Nephron (organoid): ENCODE data around the gene AMOTL1.

ENCODE experiments used
- H3K27ac Mint-ChIP-seq, 3 experiments: 2 replicates each; pipeline ENCODE4 v1.8.0; 2020; ENCODE audit warnings: mixed read lengths in 3 of 3, mild to moderate bottlenecking in 2 of 3, moderate library complexity in 1 of 3
- H3K27me3 Mint-ChIP-seq: 2 replicates; pipeline ENCODE4 v1.8.0; 2021; ENCODE audit warnings: low read depth, mild to moderate bottlenecking, moderate library complexity, mixed read lengths
- H3K36me3 Mint-ChIP-seq: 2 replicates; pipeline ENCODE4 v1.8.0; 2020; ENCODE audit warnings: low read depth, mixed read lengths
- H3K4me1 Mint-ChIP-seq: 2 replicates; pipeline ENCODE4 v1.8.0; 2020; ENCODE audit warnings: mixed read lengths
- H3K4me3 Mint-ChIP-seq, 3 experiments: 2 replicates each; pipeline ENCODE4 v1.8.0; 2020; ENCODE audit warnings: mild to moderate bottlenecking in 3 of 3, mixed read lengths in 3 of 3, moderate library complexity in 2 of 3
- H3K9me3 Mint-ChIP-seq: 2 replicates; pipeline ENCODE4 v1.8.0; 2020; ENCODE audit warnings: mixed read lengths
- TF ChIP-seq, protein P1 (sequence below), 3 experiments: fragments of 200-600 bp; sonication (generic); IDR thresholded peaks; one replicate each; pipeline ENCODE4 v1.5.0; 2021; ENCODE audit warnings: antibody characterized with exemption in 3 of 3; ENCODE audit not compliant: unreplicated experiment in 3 of 3

The AMOTL1 gene

DNA sequence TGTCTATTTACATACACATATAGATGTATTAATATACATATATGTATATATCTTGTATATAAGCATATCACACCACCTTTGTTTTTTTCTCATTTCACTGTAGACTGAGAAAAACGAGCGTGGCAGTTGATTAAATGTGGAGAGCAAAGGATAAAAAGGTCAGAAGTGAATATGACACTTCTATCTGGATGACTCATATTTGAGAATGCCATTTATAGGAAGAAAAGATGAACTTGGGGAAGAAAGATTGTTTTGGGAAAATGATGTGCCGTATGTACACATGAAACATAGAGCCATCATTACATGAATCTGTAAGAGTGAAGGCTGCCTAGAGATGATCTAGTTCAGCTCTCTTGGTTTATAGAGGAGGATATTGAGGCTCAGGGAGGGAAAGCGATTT is 28.7 kb downstream of the AMOTL1 start:
- Mint-ChIP-seq H3K27me3 (no peaks in the 10 kb centered on the region), H3K4me3 (no peak overlapping the region), H3K4me1 (peaks cover 45% of the 10 kb centered on the region), H3K9me3 (no peaks in the 10 kb centered on the region), H3K36me3 (peaks cover 18% of the 10 kb centered on the region), H3K27ac (no peak overlapping the region)
- TF ChIP-seq, protein P1, sequence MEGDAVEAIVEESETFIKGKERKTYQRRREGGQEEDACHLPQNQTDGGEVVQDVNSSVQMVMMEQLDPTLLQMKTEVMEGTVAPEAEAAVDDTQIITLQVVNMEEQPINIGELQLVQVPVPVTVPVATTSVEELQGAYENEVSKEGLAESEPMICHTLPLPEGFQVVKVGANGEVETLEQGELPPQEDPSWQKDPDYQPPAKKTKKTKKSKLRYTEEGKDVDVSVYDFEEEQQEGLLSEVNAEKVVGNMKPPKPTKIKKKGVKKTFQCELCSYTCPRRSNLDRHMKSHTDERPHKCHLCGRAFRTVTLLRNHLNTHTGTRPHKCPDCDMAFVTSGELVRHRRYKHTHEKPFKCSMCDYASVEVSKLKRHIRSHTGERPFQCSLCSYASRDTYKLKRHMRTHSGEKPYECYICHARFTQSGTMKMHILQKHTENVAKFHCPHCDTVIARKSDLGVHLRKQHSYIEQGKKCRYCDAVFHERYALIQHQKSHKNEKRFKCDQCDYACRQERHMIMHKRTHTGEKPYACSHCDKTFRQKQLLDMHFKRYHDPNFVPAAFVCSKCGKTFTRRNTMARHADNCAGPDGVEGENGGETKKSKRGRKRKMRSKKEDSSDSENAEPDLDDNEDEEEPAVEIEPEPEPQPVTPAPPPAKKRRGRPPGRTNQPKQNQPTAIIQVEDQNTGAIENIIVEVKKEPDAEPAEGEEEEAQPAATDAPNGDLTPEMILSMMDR (IDR thresholded peaks at IDR 0.05; ENCODE audit: unreplicated experiment in 3 of 3) = no peak

DNA sequence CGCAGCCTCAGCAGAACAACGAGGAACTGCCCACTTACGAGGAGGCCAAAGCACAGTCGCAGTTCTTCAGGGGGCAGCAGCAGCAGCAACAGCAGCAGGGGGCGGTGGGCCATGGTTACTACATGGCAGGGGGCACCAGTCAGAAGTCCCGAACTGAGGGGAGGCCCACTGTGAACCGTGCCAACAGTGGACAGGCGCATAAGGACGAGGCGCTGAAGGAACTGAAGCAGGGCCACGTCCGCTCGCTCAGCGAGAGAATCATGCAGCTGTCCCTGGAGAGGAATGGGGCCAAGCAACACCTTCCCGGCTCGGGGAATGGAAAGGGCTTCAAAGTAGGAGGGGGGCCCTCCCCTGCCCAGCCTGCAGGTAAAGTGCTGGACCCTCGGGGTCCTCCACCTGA is 31.6 kb downstream of the AMOTL1 start:
- Mint-ChIP-seq H3K9me3 (no peaks in the 10 kb centered on the region), H3K36me3 (peaks cover 33% of the 10 kb centered on the region), H3K4me1 (peaks cover 32% of the 10 kb centered on the region), H3K27ac (no peak overlapping the region), H3K27me3 (no peaks in the 10 kb centered on the region), H3K4me3 (no peak overlapping the region)
- TF ChIP-seq, protein P1 (IDR thresholded peaks at IDR 0.05; ENCODE audit: unreplicated experiment in 3 of 3) = no peak

DNA sequence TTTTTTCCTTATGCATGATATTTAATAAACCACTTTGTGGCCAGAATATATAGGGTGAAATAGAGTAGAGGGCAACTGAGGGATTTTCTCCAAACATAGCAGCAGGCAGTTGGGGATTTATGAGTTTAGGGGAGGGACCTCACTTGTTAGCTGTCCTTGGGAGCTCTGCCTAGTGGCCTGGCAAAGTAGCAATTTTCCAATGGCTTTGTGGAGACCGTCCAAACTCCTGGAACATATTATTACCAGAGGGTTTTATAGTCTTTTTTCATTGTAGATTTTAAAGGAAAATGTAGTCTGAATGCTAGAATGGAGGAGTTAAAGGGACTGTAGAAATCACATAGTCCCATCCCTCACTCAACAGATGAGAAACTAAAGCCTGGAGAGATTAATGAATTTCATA is 32.3 kb downstream of the AMOTL1 start:
- Mint-ChIP-seq H3K4me3 (no peak overlapping the region), H3K4me1 (peaks cover 27% of the 10 kb centered on the region), H3K36me3 (peaks cover 37% of the 10 kb centered on the region), H3K27ac (peak overlapping the region in 2 of 3 experiments; percentile 2 to 38), H3K27me3 (no peaks in the 10 kb centered on the region), H3K9me3 (no peaks in the 10 kb centered on the region)
- TF ChIP-seq, protein P1 (IDR thresholded peaks at IDR 0.05; ENCODE audit: unreplicated experiment in 3 of 3) = no peak

DNA sequence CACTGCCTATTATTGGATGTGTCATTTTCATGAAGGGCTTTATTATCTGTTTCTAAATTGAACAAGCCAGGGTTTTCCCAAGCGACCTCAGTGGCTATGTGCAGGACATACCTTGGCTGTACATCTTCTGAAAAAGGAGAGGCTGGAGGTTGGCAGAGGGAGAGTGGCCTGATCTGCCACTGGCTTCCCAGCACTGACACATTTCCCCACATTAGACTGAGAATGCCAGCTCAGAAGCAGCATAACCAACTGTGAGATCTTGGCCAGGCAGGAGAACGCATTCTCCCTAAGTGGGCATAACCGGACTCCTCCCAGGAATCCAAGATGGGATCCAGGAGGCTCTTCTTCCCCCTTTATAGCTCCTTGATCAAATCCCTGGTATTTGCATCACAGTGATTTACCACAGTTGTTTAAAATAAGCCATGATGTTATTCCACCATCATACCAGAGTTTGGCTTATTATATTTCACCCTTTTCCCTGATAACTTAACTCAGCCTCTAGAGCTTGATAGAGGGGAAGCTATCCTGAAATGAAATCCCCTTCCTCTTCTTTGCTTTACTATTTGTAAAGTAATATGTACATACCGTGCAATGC is 33.8 kb downstream of the AMOTL1 start:
- no peak overlapping the region for H3K27ac Mint-ChIP-seq
- H3K27me3 Mint-ChIP-seq = no peaks in the 10 kb centered on the region
- H3K4me1 Mint-ChIP-seq = peaks cover 39% of the 10 kb centered on the region
- no peak overlapping the region for H3K4me3 Mint-ChIP-seq
- TF ChIP-seq, protein P1 (IDR thresholded peaks at IDR 0.05; ENCODE audit: unreplicated experiment in 3 of 3) = no peak
- peaks cover 52% of the 10 kb centered on the region for H3K36me3 Mint-ChIP-seq
- H3K9me3 Mint-ChIP-seq = no peaks in the 10 kb centered on the region

DNA sequence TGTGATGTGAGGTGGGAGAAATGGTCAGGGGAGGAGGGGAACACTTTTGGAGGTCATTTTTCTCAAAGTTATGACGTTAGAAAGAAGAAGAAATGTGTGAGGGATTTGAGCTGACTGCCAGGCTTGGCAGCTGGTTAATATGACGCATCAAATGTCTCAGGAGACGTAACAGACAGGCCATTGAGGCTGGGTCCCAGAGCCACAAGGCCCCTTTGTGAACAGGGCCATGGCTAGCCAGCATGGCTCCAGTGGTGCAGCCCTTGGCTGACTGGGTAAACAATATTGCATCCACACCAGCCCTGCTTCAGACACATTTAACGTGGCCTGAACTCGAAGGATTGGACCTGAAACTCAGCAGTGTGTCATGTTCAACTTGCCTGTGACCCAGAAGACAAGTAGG is 34.3 kb downstream of the AMOTL1 start:
- H3K4me3 Mint-ChIP-seq = no peak overlapping the region
- H3K36me3 Mint-ChIP-seq = peaks cover 54% of the 10 kb centered on the region
- H3K9me3 Mint-ChIP-seq = no peaks in the 10 kb centered on the region
- H3K4me1 Mint-ChIP-seq = peaks cover 42% of the 10 kb centered on the region
- no peaks in the 10 kb centered on the region for H3K27me3 Mint-ChIP-seq
- no peak overlapping the region for H3K27ac Mint-ChIP-seq
- TF ChIP-seq, protein P1 (IDR thresholded peaks at IDR 0.05; ENCODE audit: unreplicated experiment in 3 of 3) = no peak

GRCh38 chr11:94803491-94803890 is 35.3 kb downstream of the AMOTL1 start:
- Mint-ChIP-seq H3K4me1 (peaks cover 42% of the 10 kb centered on the region), H3K27me3 (no peaks in the 10 kb centered on the region), H3K4me3 (no peak overlapping the region), H3K27ac (no peak overlapping the region), H3K9me3 (no peaks in the 10 kb centered on the region), H3K36me3 (peaks cover 59% of the 10 kb centered on the region)
- TF ChIP-seq, protein P1 (IDR thresholded peaks at IDR 0.05; ENCODE audit: unreplicated experiment in 3 of 3) = no peak
